ENCODE results near the gene GGCX.
A peak's percentile ranks its signal among the peaks of the same experiment; 100 is the strongest.

- TF ChIP-seq RNF219 (CRISPR knock-in tag; IDR thresholded peaks at IDR 0.05) (0 out of 2 replicates have a peak, but pooled peaks have one; percentile 59), HDAC6 (IDR thresholded peaks at IDR 0.05; ENCODE audit: low read depth, low read length) (no peak), CTCF (CRISPR knock-in tag; IDR thresholded peaks at IDR 0.05) (no peak), ESRRA (CRISPR knock-in tag; IDR thresholded peaks at IDR 0.05; ENCODE audit: low read depth) (no peak)
Measured at GRCh38 chr2:85577386-85578242, 16.3 kb upstream of the GGCX start, which contains the start of gene VAMP8.

Data from HepG2 (cell line).